Measurements from ENCODE around the gene LAMA4. TPM values are rescaled to one million over a fixed set of nuclear protein-coding genes. Genes with fewer than 3 reads are reported as not detected.

LAMA4 gene
- total RNA-seq, 1 donor from 2014 or later = 46.4 TPM

DNA sequence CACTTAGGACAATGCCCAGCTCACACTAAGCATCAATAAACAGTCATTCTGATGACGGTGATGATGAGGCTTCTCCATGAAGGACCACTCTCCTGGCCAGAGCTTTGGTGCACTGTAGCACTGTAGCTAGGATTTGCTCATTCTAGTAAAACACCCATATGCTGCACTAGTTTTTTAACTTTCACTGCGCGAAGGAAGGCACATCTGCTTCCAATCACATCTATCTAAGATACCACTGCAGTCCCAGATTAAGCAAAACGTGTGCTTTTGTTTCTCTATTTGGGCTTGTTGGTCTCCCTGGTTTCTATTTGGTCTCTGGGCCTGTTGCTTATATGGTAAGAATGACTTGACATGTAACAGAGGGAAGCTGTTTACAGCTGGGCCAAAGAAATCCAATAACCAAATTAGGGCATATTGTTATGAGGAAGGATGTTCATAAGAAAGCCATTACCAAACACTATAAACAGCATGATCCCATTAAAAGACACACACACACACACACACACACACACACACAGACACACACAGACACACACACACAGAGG lies 104.6 kb downstream of the LAMA4 start:
- Mint-ChIP-seq H3K27ac (peak overlapping the region; percentile 81), H3K36me3 (peaks cover 2% of the 10 kb centered on the region), H3K27me3 (ENCODE audit: low read depth) (no peaks in the 10 kb centered on the region), H3K4me1 (peaks cover 15% of the 10 kb centered on the region), H3K4me3 (no peak overlapping the region), H3K9me3 (no peaks in the 10 kb centered on the region)
- TF ChIP-seq, protein P1, sequence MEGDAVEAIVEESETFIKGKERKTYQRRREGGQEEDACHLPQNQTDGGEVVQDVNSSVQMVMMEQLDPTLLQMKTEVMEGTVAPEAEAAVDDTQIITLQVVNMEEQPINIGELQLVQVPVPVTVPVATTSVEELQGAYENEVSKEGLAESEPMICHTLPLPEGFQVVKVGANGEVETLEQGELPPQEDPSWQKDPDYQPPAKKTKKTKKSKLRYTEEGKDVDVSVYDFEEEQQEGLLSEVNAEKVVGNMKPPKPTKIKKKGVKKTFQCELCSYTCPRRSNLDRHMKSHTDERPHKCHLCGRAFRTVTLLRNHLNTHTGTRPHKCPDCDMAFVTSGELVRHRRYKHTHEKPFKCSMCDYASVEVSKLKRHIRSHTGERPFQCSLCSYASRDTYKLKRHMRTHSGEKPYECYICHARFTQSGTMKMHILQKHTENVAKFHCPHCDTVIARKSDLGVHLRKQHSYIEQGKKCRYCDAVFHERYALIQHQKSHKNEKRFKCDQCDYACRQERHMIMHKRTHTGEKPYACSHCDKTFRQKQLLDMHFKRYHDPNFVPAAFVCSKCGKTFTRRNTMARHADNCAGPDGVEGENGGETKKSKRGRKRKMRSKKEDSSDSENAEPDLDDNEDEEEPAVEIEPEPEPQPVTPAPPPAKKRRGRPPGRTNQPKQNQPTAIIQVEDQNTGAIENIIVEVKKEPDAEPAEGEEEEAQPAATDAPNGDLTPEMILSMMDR (IDR thresholded peaks at IDR 0.05; ENCODE audit: unreplicated experiment) = no peak
- DNase-seq (ENCODE audit: low spot score in 2 of 2, unreplicated experiment in 2 of 2) = no peak

DNA sequence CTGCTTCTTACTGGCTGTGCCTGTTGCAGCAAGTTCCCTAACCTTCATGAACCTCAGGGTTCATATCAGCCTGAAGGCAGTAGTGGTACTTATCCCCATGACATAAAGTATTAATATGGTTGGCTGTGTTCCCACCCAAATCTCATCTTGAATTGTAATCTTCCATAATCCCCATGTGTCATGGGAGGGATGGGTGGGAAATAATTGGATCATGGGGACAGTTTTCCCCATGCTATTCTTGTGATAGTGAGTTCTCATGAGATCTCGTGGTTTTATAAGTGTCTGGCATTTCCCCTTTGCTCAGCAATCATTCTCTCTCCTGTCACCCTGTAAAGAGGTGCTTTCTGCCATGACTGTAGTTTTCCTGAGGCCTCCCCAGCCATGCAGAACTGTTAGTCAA lies 105.1 kb downstream of the LAMA4 start:
- Mint-ChIP-seq H3K4me1 (peaks cover 10% of the 10 kb centered on the region), H3K4me3 (no peak overlapping the region), H3K36me3 (peaks cover 2% of the 10 kb centered on the region), H3K9me3 (no peaks in the 10 kb centered on the region), H3K27ac (peak overlapping the region; percentile 81), H3K27me3 (ENCODE audit: low read depth) (no peaks in the 10 kb centered on the region)
- TF ChIP-seq, protein P1 (IDR thresholded peaks at IDR 0.05; ENCODE audit: unreplicated experiment) = no peak
- DNase-seq (ENCODE audit: low spot score in 2 of 2, unreplicated experiment in 2 of 2) = no peak

- Mint-ChIP-seq H3K36me3 (peaks cover 2% of the 10 kb centered on the region), H3K4me1 (peaks cover 8% of the 10 kb centered on the region), H3K27ac (no peak overlapping the region), H3K27me3 (ENCODE audit: low read depth) (no peaks in the 10 kb centered on the region), H3K4me3 (no peak overlapping the region), H3K9me3 (no peaks in the 10 kb centered on the region)
- no peak for DNase-seq (ENCODE audit: low spot score in 2 of 2, unreplicated experiment in 2 of 2)
- TF ChIP-seq, protein P1 (IDR thresholded peaks at IDR 0.05; ENCODE audit: unreplicated experiment) = no peak
Observed at GRCh38 chr6:112148103-112148502, 106.3 kb downstream of the LAMA4 start.

GRCh38 chr6:112145080-112145573 lies 109.2 kb downstream of the LAMA4 start:
- H3K36me3 Mint-ChIP-seq = peaks cover 11% of the 10 kb centered on the region

GRCh38 chr6:112144145-112144926 lies 110.0 kb downstream of the LAMA4 start:
- Mint-ChIP-seq H3K36me3 (peaks cover 11% of the 10 kb centered on the region), H3K27me3 (ENCODE audit: low read depth) (no peaks in the 10 kb centered on the region), H3K9me3 (no peaks in the 10 kb centered on the region), H3K27ac (no peak overlapping the region), H3K4me1 (peaks cover under 1% of the 10 kb centered on the region), H3K4me3 (no peak overlapping the region)
- DNase-seq (ENCODE audit: low spot score in 2 of 2, unreplicated experiment in 2 of 2) = no peak
- TF ChIP-seq, protein P1 (IDR thresholded peaks at IDR 0.05; ENCODE audit: unreplicated experiment) = no peak

More at GRCh38 chr6:112145080-112145573, 109.2 kb downstream of the LAMA4 start:
- Mint-ChIP-seq H3K4me3 (no peak overlapping the region), H3K27ac (no peak overlapping the region), H3K27me3 (ENCODE audit: low read depth) (no peaks in the 10 kb centered on the region), H3K4me1 (peaks cover 4% of the 10 kb centered on the region), H3K9me3 (no peaks in the 10 kb centered on the region)
- DNase-seq (ENCODE audit: low spot score in 2 of 2, unreplicated experiment in 2 of 2) = no peak
- TF ChIP-seq, protein P1 (IDR thresholded peaks at IDR 0.05; ENCODE audit: unreplicated experiment) = no peak

Measured in mesothelial cell of epicardium (in vitro differentiated cells).